ENCODE measurements around the gene WAPL. TPM values are rescaled to one million over a fixed set of nuclear protein-coding genes. Genes with fewer than 3 reads are reported as not detected.

WAPL gene
- total and polyA plus RNA-seq, 9 of the 15 experiments (the other 6 are each of a cell fraction or from before 2014, with no cell fraction given) = 14.3 to 36.4 (median 25.3) TPM

DNA sequence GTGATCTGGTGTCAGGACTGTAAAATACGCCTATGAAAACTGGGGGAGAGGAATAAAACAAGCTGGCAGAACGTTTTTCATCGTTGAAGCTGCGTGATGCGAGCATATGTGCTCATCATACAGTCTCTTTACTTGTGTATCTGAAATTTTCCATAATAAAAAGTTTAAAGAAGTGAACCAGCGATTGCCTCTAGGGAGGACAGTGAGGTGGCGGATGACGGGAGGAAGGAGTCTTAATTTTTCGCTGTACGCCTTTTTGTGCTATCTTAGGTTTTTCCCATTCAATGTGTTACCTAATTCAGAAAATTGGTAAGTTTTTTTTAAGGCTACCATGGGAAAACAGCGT, 891 bp upstream of the WAPL start:
- H3K9me1 ChIP-seq (ENCODE audit: control insufficient read depth, insufficient read depth, low read length) = no peaks in the 10 kb centered on the region
- H3K4me3 ChIP-seq = peak overlapping the region; percentile 92
- intact Hi-C loops (cut with micrococcal nuclease) (no loop called here), in situ Hi-C loops (cut with MboI) (loop anchor here (5.0 kb wide), 1 partner anchor 65 kb away; no protein-coding TSS in a partner anchor)
- no peak for TF ChIP-seq CEBPG (CRISPR knock-in tag; IDR thresholded peaks at IDR 0.05)
- TF ChIP-seq CEBPG (tag; conservative IDR thresholded peaks at IDR 0.05 in 1 of 2, IDR thresholded peaks at IDR 0.05 in 1 of 2) = 0 out of 4 replicates have a peak, but pooled peaks of 1 of the 2 experiments have one; percentile 2
- no peak for TF ChIP-seq RBM34 (IDR thresholded peaks at IDR 0.05; ENCODE audit: borderline replicate concordance, insufficient read depth, low read length)
- peaks cover 65% of the 10 kb centered on the region for H3K79me2 ChIP-seq (ENCODE audit: control insufficient read depth, insufficient read depth, low read length)
- peak overlapping the region; percentile 69 to 70; a peak in 3 of 4 replicates for H3K9ac ChIP-seq (ENCODE audit: insufficient read depth in 1 of 2, low read depth in 2 of 2, low read length in 2 of 2)
- DNase-seq (ENCODE audit: extremely low read depth in 1 of 4, low spot score in 3 of 4) (peak in 1 of 4 experiments; percentile 12), ATAC-seq (no peak), FAIRE-seq (no peak)
- peak overlapping the region; percentile 82 for H3K4me2 ChIP-seq (ENCODE audit: insufficient read depth, low read length)
- ChIA-PET CTCF (ENCODE audit: low intra/inter-chr PET ratio) (interaction anchor here (2.1 kb wide), 1 partner anchor 63 kb away, joined by 7 read pairs; no protein-coding TSS in a partner anchor), POLR2A (interaction anchor here (1.5 kb wide), 1 partner anchor 13 kb away, joined by 6 read pairs; no protein-coding TSS in a partner anchor)
- peak overlapping the region; percentile 69 for H3K27ac ChIP-seq (ENCODE audit: extremely low read depth, low read depth, low read length)
- H3K27me3 ChIP-seq (ENCODE audit: control insufficient read depth in 2 of 2, insufficient read depth in 2 of 2, low read length in 2 of 2) = no peaks in the 10 kb centered on the region
- no TSS peak for BruUV-seq (replicated peaks)
- 1% methylated on average over 11 of the region's 11 CpGs for WGBS (ENCODE audit: insufficient coverage, low coverage, missing lambda C conversion rate)
- peaks cover 16% of the 10 kb centered on the region; the same call in 2 of the 3 replicates for H3K36me3 ChIP-seq (ENCODE audit: control insufficient read depth, insufficient read depth, low read length)
- peaks cover 9% of the 10 kb centered on the region for H4K20me1 ChIP-seq (replicated peaks; ENCODE audit: control insufficient read depth, insufficient read depth, low read length)
- H3K9me3 ChIP-seq (replicated peaks; ENCODE audit: control insufficient read depth, insufficient read depth, low read depth, low read length) = no peaks in the 10 kb centered on the region
- peaks cover 8 to 10% of the 10 kb centered on the region in 2 experiments; a peak in 3 of 5 replicates for H3K4me1 ChIP-seq (replicated peaks in 1 of 2; ENCODE audit: control insufficient read depth in 2 of 2, insufficient read depth in 2 of 2, low read length in 2 of 2)
- peak overlapping the region; percentile 74 for H2AFZ ChIP-seq (ENCODE audit: low read depth, low read length)

All from K562 (cell line).